HG03135 (cell line): Measurements from ENCODE around the gene LMCD1.

Experiments
- ATAC-seq: cut with Tn5 transposase; IDR thresholded peaks from one replicate; pipeline ENCODE4 v1.9.1; 2021; ENCODE audit warnings: mild to moderate bottlenecking, moderate library complexity; ENCODE audit not compliant: unreplicated experiment

Gene LMCD1

DNA sequence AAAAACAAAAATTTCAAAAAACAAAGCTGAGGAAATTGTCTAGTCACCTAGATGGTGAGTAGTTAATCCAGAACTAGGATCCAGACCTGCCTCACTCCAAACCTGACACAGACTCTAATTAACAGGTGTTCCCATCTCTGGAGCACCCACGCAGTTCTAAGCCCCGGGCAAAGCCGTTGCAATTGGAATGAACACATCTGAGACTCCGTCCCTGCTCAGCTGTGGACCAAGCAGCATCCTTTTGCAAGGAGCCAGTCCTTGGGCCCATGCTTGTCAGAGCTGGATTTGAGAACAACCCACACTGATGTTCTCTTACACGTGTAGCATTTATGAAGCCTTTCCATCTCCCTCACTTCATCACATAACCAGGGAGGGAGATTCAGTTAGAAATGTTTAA lies 54.8 kb downstream of the LMCD1 start:
- ATAC-seq, result no peak

DNA sequence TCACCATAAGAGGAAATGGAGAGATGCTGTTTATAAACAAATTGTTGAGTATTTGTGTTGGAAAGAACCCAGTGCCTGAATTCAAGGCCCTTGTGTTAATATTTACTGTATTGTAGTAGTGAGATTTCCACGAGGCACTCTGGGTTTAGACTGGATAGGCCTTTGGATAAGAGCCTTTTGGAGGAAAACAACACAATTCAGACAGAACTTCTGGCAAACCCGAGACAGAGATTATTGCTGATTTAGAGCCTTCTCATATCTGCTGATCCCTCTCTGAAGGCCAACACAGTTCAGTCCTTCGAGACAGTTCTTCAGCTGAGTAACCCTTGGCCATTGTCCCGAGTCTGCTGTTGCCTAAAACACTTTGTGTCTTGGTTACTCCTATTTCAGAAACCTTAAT lies 55.7 kb downstream of the LMCD1 start:
- no peak for ATAC-seq

DNA sequence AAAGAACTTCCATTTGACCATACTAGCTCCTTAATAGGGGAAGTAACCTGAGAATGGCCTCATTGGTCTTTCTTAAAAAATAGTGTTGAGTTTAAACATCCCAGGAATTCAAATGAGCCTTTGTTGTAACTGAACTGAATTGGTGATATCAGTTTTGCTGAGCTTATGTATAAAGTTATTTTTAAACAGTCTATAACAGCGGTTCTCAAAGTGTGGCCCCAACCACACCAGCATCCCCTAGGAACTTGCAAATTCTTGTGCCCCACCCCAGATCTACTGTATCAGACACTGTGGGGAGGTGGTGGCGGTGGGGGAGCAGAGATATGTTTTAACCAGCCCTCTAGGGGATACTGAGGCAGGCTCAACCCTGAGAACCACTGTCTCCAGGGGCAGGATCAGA lies 57.0 kb downstream of the LMCD1 start:
- ATAC-seq, result no peak

DNA sequence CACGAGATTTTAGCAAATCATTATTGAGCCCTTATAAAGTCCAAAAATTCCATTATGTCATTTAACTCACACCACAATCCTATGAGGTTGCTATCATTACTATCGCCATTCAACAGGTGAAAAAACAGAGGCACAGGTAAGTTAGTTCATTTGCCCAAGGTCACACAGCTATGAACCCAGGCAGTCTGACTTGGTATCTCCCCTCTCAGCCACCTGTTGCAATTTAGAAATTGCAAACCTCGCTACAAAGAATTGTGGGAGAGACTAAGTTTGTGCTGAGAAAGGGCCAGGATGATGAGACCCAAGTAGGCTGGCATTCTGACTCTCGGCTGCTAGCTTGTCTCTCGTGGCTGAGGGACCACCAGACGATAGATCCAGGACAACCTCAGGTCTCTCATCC lies 57.7 kb downstream of the LMCD1 start:
- no peak for ATAC-seq

DNA sequence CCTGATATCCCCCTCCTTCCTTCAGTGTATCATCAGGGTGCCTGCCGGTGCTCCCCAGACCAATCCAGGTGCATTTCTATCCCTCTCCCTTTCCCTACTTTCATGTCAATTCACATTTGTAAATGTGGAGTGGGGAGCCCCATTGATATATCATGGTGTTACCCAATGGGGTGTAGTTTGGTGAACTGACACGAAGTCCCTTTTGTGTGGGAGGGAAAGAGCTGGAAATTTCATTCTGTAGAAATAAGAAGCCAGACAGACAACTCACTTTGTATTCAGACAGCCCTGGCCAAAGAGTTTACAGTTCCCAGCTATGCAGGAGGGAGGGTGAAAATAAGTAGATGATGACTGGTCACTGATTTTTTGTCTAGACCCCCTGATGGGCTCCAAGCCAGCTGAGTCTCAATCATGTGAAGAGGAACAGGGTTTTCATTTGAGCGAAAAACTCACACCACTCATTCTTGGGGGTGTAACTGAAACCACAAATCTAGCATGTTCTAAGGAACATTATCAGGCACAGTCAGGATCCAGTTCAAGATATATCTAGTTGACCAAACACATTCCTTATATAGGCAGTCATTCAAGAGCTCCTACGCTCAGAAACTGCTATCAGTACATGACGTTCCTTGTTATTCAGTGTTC lies 58.9 kb downstream of the LMCD1 start:
- ATAC-seq, result no peak

DNA sequence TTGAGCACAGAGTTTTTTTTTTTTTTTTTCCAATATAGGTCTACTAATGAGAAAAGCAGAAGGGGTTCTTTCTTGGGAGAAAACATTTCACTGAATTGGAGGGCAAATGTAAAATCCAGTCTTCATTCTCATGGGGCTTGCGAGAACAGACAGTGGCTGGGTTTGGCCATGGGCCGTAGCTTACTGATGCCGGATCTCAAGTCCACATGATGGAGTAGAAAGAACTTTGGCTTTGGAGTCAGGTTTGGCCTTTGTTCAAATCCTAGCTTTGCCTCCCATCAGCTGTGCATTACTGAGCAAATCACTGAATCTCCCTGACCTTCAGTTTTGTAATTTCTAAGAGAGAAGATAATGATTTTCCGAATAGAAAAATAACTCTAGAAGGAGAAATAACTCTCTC lies 59.7 kb downstream of the LMCD1 start:
- ATAC-seq, result no peak

DNA sequence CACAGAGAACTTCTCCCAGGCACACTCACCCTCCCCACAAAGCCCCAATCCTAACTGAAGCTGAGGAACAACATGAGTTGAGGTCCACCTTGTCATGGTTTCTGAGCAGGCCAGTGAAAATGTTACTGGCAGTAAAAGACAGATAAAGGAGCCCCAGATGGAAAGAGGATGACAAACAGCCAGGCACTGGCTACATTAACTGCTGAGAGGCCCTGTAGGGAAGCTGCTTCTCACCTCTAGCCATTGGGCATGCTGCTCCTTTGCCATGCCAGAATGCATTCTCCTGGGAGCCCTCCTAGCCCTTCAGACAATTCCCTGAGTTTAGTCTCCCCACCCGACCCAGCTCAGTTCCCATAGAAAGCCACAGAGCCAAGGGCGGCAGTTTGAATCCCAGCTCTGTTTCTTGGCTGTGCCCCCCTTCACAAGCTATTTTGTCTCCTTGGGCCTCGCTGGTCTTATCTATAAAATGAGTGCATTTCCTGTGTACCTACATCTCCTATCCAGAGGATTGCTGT lies 60.5 kb downstream of the LMCD1 start:
- no peak for ATAC-seq

DNA sequence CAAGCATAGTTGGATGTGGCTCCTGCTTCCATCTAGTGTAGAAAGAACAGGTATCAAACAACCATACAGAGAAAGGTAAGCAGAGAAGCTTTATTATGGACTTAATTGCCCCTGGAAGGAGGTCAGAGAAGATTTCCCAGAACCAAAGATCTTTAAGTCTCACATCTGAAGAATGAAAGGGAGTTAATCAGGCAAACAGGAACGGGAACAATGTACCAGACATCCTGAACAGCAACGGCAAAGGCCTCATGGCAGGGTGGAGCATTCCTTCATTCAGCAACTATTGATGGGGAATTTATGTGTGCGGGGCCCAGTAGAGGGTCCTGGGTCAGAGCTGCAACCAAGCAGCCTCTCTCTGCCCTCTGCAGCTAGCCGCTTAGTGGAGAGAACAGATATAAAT lies 61.5 kb downstream of the LMCD1 start:
- ATAC-seq, result no peak

DNA sequence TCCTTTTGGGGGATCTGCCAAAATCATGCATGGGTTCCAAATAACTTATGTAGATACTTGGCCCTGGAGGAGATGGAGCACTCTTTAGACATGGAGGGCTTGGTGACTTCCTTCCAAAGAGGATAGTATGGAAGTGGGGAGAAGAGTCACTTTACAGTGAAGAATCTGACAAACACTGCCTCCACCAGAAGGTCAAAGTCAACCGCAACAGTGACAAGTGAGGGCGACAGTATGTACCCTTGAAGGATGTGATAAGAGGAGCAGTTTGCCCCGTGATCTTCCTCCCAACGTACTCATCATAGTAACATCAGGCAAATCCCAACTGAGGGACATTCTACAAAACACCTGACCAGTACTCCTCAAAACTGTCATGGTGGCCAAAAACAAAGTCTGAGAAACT lies 62.0 kb downstream of the LMCD1 start:
- ATAC-seq, result no peak

DNA sequence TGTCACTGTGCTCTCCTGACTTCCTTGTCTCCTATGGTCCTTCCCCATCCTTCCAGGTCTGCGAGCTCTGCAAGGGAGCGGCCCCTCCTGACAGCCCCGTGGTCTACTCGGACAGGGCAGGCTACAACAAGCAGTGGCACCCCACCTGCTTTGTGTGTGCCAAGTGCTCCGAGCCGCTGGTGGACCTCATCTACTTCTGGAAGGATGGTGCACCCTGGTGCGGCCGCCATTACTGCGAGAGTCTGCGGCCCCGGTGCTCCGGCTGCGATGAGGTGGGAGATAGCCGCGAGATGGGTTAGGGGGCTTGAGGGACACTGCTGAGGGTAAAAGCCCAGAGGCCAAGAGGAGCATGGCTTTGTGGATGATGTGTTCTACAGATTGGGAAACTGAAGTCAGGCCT lies 63.8 kb downstream of the LMCD1 start:
- ATAC-seq, result no peak

DNA sequence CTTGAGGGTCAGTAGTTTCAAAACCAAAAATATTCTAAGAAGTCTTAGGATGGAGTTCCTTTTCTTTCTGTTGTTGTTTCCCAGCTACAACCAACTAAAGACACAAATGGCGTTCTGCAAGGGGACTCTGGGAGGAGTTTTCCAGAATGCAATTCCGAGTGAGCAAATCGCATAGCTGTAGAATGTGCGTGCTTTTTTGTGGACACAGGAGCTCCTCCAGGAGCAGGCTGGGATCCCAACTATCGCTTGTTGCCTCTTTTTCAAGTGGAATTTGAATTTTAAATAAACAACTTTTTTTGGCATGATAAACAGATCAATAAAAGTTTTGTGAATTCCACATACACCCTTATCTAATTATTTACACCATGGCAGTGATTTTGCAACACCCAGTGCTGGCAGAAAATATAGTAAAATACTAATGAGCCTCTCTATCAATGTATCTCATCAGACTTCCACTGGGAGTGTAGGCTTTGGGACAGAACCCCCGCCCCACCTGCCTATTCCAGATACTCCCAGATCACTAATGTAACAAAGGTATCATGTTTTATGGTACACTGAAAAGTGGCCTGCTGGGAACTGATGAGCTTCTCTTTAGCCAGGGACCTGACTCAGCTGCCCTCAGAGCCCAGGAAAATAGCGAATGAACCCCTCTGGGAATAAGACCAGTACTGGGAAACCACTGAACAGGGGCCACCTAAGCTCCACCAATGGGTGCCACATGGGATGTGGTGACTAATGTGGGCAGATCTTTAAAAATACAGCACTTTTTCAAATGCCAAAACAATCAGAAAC lies 66.4 kb downstream of the LMCD1 start:
- ATAC-seq, result no peak

DNA sequence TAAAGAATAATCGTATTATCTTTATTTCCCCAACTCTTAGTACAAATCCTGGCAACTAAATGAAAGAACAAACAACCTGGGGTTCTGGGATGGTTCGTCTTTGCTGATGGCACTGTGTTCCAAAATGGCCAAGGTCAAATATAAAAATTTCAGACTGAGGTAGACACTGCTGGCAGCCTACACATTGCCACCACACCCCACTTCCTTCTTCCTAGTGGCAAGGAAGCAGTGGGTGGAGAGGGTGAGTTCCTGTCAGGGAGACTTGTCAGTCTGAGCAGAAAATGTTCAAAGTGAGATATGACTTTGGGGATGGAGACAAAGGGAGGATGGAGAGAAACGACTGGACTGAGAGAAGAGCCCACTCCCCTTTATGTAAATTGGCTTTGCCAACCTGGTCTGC lies 69.6 kb downstream of the LMCD1 start:
- no peak for ATAC-seq

DNA sequence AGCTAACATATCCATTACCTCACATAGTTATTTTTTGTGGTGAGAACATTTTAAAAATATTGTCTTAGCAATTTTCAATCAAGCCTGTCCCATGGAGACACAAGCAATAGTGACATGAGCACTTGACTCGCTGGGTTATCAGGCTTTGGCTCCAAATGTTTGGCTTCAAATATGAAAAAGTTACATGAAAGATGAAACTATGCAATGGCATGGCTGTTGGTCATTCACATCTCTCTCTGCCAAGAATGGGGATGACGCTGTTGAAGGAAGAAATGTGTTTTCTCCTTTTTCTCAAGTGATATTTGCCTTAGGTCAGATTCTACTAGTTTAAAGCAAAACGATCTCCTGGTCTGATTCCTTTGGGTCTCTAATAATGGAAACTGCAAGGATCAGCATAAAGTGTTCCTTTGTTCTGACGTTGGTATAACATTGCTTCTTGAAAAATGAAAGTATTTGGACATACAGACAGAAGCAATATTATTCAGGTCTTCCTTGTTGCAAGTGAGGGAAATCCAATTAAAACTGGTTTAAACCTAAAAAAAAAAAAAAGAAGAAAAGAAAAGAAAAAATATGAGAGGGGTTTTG lies 71.8 kb downstream of the LMCD1 start:
- ATAC-seq, result no peak

DNA sequence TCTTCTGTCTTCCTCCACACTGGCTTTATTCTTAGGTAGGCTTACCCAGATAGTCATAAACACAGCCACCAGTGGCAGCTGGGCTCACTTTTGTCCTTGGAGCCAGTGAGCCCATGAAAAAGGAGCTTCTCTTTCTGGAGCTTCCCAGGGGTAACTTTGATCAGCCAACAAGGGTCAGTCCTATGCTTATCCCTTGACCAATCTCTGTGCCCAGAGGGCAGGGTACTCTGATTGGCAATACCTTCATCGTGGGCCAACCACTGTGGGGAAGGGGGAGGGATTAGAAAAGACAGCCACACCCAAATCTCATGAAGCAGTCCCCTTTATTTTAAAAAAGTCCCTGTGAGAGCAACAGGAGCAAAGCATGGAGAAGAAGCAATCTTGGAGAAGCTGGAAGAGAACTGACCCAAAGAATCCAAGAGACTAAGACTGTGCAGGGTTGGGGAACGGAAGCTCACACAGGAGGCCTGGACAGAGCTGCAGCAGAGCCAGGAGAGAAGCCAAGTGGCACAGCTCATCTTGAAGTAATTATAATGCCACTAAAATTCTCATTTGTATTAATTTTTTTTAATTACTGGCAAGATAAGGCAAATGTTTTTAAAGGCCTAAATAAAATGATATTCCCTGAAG lies 72.5 kb downstream of the LMCD1 start:
- ATAC-seq, result no peak

DNA sequence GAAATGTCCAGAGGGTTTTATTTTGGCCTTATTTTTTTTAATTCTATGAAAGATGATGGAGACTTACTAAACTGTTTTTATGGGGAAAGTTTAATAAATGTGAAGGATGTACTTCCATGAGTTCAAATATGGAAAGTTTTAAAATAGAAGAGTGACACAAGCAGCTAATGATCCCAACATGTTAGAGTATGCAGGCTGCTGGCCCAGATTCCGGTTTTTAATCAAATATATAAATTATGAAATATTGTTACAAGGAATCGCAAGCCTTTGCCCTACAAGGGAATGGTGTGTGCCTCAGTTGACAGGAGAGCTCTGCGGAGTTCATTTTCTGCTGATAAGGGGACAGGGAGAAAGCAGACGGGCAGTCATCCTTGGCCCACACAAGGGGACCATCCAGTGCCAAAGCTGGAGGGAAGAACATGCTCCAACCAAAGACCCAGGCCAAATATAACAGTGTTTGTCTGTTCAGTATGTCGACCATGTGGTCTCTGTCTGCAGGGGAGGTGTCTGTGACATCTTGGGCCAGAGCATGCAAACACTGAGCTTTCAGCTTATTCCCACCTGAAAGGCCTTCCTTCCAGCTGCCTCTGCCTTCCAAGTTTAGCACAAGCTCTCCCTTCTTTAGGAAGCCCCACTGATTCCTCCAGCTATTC lies 73.2 kb downstream of the LMCD1 start:
- no peak for ATAC-seq

DNA sequence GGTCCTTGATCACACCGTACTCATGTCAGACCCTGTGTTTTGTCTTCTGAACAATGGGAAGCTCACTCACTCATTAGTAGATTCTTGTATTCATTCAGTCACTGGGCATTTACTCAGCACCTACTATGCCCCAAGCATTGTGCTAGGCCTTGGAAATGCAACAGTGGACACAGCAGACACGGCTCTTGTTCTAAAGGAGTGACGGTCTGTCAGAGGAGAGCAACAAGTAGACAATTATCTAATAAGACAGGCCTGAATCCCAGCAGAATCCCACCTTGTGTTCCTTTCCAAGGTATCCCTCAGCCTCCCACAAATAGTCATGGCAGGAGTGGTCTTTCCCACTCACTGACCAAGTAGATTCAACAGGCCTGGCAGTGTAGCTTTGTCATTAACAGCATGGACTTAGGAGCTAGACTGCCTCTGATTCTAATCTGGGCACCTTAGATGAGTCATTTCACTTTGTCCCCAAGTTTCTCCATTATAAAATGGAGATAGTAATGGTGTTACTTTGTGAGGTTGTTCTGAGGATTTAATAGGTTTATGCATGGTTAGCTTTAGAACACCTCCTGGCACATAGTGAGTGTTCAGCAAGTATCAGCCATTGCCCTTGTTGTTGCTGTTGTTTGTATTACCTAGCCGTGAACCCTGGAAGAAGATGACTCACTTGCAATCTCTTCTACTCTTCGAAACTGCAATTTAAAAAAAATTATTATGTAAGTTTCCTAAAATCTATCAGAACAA lies 73.9 kb downstream of the LMCD1 start:
- ATAC-seq, result no peak

DNA sequence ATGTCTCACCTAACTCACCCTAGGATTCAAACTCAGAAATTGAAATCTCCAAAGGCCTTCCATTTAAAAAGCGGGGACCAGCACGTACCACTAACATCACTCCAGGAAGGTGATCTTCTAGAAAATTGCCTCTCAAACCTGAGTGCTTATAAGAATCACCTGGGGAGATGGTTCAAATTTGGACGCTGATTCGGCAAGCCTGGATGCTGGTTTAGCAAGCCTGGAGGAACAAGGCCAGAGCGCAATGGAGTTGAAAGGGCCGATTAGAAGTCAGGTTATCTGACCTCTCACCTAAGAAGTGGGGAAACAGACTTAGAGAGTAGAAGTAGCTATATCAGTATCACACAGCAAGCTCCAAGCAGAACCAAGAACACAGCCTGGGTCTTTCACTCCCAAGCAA lies 74.8 kb downstream of the LMCD1 start:
- no peak for ATAC-seq

DNA sequence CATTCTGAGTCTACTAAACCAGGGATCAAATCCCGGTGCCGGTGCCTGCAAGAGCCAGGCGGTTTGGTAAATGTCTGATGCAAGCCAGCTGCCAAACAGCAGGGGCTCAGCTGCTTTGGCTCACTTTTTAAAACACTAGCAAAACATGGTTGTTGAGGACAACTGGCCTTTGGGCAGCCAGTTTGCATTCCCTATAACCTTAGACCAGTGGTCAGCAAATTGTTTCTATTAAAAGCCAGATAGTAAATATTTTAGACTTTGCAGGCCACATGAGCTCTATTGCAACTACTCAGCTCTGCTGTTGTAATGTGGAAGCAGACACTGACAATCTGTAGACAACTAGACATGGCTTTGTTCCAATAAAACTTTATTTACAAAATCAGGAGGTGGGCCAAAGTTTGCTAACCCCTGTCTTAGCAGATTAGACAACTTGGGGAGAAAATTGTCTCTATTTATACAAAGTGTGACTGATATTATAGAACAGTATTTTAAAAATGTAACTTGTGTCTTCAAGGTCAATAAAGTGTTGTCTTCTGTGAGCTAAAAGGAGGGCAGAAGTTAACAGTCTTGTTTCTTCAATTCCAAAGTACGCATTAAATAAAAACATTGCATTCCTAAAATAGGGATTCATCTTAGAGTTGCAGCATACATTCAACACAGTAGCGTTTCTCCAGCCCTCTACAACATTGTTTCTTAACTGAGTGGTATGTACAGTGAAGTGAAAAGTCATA lies 75.4 kb downstream of the LMCD1 start:
- no peak for ATAC-seq

DNA sequence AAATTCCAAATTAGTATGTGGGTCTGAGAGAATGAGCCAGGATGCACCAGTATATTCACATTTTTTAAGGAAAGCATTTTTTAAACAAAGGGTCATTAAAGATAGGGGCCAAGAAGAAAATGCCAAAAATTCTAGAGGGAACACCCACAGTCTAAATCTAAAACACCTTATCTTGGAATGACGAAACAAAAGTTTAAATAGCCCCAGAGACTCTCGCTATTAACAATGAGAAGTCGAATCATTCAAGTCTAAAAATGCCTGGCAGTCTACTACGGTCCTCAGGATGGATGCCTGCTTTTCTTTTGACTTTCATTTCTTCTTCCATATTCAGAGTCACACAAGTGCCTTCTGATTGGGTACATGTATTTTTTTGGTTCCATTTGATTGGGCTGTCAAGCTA lies 76.7 kb downstream of the LMCD1 start:
- ATAC-seq, result no peak

DNA sequence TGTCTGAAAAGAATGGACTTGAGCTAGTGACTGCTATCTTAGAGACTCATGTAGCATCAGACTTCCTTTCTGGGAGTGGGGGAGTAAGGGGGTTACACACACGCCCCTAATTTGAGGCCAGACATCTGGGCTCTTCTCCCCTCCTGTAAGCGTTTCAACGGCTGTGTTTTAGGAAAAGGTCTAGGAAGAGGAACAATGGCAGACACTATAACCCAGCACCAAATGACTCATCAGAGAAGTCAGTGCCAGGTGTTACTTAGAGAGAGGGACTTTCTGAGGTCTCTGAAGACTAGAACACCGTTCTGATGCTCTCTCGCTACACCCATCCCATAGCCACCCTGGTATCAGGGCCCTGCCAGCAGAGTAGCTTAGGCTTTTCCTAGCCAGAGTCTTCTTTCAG lies 77.5 kb downstream of the LMCD1 start:
- ATAC-seq, result peak; percentile 95
